Uterus (tissue), 2 donors: Measurements from ENCODE around the gene FBLN1.

Experiments
- CTCF ChIP-seq, 4 experiments: fragments of 200-600 bp in 2 of 4; fragments of 450-650 bp in 2 of 4; sonication (generic) in 2 of 4; IDR thresholded peaks; one replicate each; pipeline ENCODE4 v1.5.1; 2016 to 2019; ENCODE audit warnings: antibody characterized with exemption in 4 of 4, mild to moderate bottlenecking in 2 of 4, moderate library complexity in 1 of 4
- POLR2A ChIP-seq, 2 donors: fragments of 450-650 bp; IDR thresholded peaks; one replicate each; pipeline ENCODE4 v1.6.1; 2016; ENCODE audit warnings: antibody characterized with exemption in 2 of 2, mild to moderate bottlenecking in 1 of 2, moderate library complexity in 1 of 2

DNA sequence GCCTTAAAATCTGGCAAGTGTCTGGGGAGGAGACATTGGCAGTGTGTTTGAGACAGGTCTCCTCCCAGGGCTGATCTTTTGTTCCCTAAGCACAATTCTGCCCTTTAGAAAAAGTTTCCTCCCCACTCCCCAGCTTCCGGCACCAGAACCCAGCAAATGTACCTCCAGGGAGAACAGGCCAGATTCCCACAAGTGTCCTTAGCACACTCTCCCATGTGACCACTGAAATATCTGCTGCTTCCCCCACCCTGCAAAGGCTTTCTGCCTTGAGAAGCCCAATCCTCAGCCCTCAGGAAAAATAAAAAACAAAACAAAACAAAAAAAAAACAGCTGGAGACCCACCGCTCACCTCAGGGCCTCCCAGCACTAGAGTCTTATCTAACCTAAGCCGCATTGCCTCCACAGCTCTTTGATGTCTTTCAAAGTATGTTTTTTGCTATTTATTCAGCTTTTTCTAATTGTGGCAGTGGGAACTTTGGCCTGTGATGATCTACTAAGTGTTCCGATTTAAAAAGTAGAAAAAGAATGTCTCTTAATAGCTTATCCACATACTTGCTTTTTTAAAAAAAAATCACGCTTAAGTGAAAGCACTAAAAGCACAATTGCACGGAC is 29.0 kb upstream of the FBLN1 start:
- TF ChIP-seq POLR2A (IDR thresholded peaks at IDR 0.05) (no peak), CTCF (IDR thresholded peaks at IDR 0.05) (no peak)
